HFF-Myc (cell line): ENCODE data around the gene NELFA.
A peak's percentile ranks its signal among the peaks of the same experiment; 100 is the strongest.

Experiments used
- DNase-seq: peaks from one replicate; pipeline ENCODE4 v3.0.0-alpha.2; 2011; ENCODE audit warnings: low read depth; ENCODE audit errors: extremely low read depth
- H3K4me3 ChIP-seq: replicated peaks from 2 replicates; pipeline ENCODE4 v1.5.1; 2011; ENCODE audit warnings: low read depth, mild to moderate bottlenecking, control low read depth, low read length
- TF ChIP-seq, protein P1 (sequence below): IDR thresholded peaks from 2 replicates; pipeline ENCODE4 v1.5.1; 2012; ENCODE audit warnings: mild to moderate bottlenecking, low read depth, low read length, control low read depth; ENCODE audit errors: missing control alignments

NELFA gene

DNA sequence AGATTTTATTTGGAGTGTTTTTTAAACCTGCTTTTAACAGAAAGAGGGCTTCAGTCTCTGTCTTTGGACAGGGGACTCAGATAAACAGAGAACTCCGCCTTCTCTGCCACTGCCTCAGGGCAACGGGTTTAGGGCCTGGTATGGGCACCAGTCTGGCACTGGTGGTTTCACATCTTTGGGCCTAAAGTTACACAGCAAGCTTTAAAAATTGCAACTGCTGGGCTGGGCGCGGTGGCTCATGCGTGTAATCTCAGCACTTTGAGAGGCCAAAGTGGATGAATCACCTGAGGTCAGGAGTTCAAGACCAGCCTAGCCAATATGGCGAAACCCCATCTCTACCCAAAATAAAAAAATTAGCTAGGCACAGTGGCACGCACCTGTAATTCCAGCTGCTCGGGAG, 40.1 kb upstream of the NELFA start:
- TF ChIP-seq, protein P1, sequence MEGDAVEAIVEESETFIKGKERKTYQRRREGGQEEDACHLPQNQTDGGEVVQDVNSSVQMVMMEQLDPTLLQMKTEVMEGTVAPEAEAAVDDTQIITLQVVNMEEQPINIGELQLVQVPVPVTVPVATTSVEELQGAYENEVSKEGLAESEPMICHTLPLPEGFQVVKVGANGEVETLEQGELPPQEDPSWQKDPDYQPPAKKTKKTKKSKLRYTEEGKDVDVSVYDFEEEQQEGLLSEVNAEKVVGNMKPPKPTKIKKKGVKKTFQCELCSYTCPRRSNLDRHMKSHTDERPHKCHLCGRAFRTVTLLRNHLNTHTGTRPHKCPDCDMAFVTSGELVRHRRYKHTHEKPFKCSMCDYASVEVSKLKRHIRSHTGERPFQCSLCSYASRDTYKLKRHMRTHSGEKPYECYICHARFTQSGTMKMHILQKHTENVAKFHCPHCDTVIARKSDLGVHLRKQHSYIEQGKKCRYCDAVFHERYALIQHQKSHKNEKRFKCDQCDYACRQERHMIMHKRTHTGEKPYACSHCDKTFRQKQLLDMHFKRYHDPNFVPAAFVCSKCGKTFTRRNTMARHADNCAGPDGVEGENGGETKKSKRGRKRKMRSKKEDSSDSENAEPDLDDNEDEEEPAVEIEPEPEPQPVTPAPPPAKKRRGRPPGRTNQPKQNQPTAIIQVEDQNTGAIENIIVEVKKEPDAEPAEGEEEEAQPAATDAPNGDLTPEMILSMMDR, result no peak
- no peak overlapping the region for H3K4me3 ChIP-seq
- DNase-seq, result no peak

DNA sequence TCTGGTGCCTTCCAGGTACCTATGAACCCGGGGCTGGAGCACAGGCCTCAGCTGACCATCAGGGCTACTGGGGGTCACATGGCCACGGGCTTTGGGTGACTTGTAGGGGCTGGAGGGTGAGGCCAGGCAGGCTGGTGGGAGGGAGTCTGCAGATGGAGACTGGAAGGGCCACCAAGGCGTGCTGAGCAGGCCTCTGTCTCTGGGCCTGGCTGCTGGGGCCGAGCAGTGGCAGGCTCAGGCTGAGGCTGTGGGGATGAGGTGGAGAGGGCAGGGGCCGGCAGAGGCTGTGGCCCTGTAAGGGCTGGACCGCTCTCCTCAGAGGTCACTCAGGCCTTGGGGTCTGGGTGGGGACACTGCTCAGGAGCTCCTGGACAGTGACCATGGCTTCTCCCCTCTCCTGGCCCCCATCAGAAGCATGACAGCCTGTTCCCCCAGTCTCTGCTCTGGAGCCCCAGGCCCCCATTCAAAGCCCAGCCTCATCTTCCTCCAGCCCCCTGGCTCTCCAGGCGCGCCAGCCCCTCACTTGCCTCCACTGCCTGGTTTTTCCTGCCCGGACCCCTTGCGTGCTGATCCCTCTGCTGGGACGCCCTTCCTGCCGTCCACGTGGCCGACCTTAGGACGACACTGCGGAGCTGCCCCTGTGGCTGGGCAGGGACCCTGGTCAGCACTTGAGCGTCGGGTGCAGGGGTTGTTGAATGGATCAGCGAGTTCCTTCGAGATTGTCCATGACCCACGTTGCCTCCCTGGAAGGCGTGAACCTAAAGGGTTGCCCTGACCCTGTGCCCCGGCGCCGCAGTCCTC, 39.2 kb upstream of the NELFA start:
- H3K4me3 ChIP-seq, result no peak overlapping the region
- TF ChIP-seq, protein P1, result no peak
- no peak for DNase-seq

DNA sequence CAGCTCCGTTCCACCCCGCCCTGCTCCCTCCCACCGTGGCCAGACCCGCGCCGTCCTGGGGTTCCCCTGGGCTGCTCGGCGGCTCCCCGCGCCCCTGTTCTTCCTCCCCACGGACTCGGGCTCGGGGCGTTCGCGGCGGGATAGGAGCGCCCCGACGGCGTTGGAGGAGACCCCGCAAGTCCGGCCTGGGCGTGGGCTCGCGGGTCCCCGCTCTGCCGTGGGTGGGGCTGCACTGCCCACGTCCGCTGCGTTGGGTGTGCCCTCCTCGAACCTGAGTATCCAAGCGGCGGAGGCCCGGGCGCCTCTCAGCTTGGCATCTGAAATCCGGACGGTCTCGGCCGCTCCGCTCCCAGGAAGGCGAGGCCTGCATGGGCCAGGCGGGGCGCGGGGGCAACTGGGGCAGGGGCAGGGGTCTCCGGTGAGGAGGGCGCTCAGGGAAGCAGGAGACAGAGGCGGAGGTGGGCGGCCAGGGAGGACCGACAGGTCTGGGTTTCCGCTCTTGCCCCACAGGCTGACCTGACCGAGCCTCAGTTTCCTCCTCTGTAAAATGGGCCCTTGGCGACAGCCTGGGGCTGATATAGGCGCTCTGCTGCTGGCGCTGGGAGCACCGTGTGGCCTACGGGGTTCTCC, 38.4 kb upstream of the NELFA start:
- DNase-seq, result no peak
- TF ChIP-seq, protein P1, result no peak
- H3K4me3 ChIP-seq, result no peak overlapping the region

DNA sequence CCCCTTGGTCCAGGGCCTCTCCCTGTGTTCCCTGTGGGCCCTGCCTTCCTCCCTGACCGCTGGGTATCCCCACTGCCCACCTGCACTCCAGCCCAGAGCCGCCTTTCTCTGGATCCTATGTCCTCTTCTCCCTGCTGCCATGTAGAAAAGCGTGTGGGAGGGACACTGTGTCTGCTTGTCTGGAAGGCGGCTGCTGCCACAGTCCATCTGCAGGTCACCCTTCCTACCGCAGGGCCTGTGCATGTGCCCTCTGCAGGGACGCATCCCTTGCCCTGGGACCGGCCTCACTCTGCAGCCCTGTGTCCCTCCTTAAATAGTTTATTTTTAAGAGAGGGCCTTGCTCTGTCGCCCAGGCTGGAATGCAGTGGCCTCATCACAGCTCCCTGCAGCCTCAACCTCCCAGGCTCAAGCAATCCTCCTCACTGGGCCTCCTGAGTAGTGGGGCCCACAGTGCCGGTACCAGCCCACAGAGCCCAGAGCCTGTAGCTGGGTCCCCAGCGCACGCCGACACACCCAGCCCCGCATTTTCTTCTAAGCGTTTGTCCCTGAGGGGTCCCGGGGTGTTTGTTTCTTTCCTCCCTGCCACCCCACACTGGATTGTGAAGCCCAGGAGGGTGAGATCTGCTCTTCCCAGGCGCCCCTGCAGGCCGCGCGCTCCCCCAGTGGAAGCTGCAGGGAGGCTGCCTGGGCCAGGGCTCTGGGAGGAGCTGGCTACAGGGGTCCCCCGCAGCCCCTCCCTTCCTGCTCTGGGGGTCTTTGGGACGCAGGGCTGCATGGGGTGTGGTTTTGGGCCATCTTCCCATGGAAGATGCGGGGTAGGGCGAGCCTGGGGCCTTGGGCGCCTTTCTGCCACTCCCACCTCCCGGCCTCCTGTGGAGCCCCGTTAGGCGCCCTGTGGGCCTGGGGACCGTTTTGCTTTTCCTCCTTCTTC, 37.5 kb upstream of the NELFA start:
- no peak for DNase-seq
- TF ChIP-seq, protein P1, result no peak
- no peak overlapping the region for H3K4me3 ChIP-seq

DNA sequence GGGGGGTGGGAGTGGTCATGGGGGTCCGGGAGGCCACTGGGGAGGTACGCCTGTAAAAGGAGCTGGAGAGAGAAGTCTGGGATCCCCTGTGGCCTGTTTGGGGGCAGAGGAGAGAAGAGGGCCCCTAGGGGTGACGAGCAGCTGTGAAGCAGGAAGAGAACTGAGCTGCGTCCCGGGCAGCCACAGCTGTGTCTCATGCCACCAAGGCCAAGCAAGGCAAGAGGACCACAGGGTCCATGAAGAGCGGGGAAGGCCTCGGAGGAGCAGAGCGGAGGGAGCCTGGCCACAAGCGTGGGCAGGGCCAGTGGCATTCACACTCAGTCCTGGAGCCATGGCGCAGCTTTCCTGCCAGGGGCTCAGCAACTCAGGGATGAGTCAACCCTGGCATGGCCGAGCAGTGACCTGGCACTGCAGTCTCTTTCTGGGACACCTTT, 36.8 kb upstream of the NELFA start:
- DNase-seq, result no peak
- TF ChIP-seq, protein P1, result peak; percentile 52
- H3K4me3 ChIP-seq, result no peak overlapping the region

DNA sequence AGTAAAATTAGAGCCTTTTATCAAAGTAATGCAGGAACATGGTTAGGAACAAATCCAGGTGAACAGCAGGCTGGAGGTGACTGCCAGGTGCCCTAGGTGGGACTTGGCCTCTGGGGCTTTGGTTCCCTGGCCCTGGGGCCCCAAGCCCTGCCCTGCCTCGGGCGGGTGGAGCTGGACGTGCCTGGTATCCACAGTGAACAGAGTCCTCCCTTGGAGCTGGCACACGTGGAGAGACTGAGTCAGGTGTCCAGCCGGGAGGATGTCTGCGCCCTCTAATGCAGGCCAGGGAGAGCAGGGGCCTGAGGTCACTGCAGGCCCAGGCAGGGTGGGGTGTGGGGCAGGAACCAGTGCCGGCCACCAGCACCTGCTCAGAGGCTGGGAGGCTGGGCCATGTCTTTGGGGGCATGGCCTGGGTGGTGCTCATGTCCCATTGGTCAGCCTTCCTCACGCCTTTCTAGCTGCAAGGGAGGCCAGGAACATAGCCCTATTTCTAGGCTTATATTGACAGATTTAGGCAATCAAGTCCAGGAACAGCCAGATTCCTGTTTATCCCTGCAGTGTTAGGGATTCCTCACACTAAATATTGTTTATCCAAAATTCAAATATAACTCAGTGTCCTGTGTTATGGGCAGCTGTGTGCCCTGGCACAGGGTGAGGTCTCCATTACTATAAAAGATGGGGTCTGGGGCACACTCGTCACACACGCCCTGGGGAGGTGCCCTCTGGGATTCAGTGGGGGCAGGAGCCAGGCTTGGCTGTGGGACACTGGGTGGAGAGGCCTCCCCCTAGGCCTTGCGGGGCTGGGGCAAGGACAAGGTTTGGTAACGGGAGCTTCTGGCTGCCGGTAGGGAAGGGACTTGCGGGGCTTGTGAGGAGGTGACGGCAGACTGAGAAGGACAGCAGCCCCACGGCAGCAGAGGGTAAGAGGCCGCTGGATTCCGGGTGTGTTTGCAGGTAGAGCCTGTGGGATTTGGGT, 36.1 kb upstream of the NELFA start:
- H3K4me3 ChIP-seq, result no peak overlapping the region
- no peak for DNase-seq
- TF ChIP-seq, protein P1, result no peak
